GM19025 (cell line): Measurements from ENCODE around the gene TIAM1.

Source experiments
- ATAC-seq: cut with Tn5 transposase; IDR thresholded peaks from one replicate; pipeline ENCODE4 v1.9.1; 2021; ENCODE audit warnings: mild to moderate bottlenecking, low read depth, moderate library complexity; ENCODE audit not compliant: unreplicated experiment

Gene TIAM1

DNA sequence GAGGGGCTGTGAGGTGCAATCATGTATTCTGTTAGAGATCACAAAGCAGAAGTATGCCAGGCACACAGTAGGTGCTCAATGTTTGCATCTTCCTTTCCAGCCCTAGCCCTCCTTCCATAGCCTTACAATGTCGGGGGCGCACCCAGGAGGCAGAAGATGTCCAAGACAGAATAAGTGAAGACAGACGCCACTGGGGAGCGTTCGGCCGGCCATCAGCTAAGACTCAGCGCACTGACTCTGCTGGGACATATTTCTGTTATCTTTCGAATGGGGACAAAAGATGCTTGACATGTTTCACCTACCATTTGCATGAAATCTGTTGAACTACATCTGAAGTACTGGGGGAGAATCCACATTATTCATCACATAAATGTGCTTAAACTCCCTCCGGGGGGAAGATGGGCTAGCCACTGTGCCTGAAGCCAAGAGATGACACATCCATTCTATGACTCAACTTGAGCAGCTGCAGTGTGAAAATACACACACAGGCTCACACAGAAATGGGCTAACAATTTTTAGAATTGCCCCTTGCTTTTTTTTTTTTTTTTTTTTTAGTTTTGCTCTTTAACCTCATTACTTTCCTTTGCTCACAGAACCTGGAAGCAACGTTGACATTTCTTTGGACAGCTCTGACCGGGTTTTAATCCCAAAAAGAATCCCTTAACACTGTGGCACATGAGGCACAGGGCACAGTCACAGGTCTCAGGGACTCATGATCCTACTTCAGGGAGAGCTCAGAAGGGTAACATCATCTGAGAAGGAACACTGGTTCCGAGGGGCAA, 7.9 kb downstream of the TIAM1 start:
- no peak for ATAC-seq

DNA sequence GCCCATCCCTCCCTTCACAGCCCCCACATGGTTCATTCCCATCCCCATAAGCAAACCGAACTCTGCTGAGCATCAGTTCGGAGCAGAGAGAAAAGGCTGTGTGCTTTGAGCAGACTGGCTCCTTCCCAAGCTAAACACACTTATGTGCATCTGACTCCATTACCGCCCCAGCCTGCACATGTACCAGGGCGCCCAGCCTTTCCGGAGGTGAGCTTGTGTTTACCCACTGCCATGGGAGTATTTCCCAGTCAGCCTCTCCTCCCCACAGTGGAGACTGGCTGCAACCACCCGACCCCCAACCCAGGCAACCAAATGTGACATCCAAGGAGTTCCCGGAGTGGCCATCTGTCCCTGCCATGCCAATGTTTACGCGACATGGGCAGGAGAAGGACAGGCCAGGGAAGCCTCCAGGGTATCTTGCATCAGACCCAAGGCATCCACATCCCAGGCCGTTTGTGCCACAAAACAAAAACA, 9.4 kb downstream of the TIAM1 start:
- ATAC-seq, result no peak

DNA sequence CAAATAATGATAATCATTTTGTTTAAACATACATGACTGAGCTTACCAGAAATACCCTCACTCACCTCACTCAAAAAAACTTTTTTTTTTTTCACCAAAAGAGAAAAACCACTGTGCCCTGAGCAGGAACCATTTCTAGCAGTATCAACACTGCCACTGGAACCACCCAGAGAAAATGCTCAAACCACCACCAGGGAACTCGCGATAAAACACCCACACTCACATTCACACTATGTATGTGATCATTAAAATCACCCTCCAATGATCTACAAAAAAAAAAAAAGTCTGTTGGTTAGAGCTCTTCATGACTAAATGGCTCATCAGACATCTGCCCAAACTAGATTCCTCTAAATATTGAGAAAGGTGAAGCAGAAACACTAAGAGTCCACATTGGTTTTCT, 11.5 kb downstream of the TIAM1 start:
- no peak for ATAC-seq

DNA sequence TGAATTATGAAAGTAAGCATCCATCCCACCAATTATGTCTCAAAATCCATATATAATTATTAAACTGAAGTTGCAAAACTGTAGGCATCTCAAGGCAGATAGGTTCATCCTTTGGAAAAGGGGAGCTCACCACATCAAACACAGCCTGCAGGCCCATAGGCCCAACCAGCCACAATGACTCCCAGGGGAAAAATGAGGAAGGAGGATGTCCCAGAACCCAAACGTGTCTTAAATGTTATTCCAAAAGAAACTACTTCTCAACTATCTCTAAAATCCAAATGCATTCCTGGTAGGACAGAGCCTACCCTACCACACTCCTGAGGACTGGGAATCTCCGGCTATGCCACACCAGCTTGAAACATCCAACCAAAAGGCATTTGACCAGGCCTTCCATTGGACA, 12.8 kb downstream of the TIAM1 start:
- no peak for ATAC-seq

DNA sequence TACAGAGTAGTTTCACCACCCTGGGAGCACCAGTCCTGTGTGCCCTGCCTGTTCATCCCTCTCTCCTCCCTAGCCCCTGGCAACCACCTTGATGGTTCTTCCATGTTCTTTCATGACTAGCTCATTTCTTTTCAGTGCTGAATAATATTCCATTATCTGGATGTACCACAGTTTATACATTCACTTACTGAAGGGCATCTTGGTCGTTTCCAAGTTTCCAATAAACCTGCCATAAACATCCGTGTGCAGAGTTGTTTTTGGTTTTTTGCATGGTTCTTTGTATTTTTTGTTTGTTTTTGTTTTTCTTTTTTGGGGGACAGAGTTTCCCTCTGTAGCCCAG, 13.9 kb downstream of the TIAM1 start:
- ATAC-seq, result no peak

DNA sequence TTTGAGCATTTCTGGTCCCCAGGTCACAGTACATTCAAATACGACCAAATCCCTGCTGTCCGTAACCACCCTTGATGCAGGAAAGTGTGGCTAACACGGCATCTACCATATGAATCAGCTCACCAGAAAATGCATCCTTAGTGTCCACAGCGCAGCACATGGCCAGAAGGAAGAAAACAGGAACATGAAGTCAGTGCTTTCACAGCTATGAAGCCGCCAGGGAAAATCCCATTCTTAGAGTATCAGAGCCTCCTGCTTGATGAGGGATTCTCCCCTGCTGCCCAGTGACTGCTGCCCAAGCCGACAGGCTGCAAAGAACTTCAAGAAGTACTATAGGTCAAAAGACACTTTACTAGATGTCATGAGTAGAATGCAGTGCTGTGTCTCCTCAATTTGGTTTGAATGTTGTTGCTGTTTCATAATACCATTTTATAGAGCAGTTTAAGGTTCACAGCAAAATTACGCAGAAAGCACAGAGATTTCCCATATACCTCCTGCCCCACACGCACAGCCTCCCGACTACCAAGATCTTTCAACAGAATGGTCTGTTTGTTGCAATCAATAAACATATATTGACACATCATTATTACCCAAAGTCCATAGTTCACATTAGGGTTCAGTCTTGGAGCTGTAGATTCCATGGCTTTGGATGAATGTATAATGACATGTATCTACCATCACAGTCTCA, 14.5 kb downstream of the TIAM1 start:
- no peak for ATAC-seq

DNA sequence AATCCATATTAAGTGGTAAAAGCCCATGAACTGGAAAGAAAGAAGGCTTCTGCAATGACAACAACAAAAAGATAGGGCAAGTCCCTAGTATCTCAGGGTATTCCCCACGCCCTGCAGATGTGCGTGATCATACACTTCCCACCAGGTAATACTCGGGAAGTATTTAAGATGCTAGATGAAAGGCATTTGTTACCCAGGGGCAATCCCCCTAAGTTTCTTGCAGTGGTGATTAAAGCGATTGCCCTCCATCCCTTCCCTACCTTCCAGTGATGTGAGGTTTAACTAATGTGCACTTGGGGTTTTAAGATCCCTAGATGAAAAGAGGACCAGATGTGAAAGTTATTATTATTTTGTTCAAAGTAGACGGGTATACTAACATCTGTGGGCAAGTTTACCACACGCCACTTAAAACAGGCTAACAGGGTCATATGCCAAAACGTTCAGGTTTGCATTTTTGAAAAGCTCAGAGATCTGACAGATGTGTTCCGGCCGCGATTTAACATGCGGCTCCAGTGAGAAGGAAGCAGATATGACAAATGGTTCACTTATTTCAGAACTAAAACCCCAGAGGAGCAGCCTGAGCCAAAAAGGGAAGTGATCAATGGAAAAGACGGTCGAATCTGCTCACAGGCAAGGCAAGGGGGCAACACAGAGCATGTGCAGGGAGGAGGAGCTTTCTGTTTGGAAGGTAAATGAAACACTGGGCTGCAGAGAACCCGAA, 17.4 kb downstream of the TIAM1 start:
- ATAC-seq, result peak; percentile 93

DNA sequence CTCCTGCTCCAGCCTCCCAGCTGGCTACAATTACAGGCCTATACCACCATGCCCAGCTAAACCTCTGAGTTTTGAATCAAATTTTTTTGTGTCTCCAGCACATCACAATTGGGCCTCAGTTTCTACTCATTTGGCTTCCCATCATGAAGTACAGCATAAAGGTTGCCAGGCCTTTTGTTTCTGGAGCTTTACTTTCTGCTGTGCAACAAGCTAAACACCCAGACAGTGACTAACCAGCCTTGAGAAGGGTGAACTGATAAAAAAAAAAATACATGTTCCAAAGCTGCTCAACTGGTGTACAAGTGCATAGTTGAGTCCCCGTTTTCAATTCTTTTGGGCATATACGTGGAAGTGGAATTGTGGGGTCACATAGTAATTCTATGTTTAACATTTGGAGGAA, 25.1 kb downstream of the TIAM1 start:
- no peak for ATAC-seq

DNA sequence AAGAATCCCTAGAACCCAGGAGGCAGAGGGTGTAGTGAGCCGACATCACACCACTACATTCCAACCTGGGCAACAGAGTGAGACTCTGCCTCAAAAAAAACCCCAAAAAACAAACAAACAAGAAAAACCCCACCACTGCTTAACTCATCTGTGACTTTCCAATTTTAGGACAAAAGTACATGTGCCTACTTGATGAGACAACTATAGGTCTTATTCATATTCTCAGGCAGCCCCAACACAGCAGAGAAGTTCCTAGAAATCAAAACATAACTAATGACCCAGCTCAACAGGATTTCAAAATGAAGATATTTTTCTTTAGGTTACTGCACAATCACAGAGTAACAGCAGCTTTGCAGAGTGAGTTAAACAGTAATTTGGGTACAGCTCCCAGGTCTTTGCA, 26.4 kb downstream of the TIAM1 start:
- no peak for ATAC-seq

DNA sequence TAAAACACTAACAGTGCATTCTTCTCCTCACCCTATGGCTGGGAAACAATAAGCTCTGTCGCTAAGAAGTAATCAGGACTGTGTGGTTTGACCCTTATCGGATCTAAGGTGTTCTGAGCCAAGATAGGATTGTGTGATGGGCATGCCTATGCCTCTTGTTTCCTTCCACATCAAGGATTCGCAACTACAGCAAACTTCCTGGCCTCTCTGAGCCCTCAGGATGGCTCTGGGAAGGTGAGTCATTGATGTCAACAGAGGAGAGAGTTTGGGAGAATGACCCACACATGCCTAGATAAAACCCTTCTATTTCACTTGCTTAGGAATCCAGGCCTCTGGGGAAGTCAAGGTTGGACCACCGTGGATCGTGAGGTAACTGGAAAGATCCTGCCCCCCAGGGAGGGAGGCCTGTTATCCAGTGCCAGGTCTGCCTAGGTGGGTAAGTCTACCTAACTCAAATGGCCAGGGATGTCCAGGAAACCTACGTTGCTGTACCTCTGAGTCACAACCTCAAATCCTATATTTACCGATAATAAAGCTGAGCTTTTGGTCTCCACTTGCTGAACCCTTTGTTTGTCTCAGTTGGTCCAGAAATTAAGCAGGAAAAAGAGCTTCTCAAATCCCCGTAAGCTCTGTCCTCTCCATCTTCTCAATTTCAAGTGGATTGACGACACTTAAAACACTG, 27.4 kb downstream of the TIAM1 start:
- ATAC-seq, result no peak

DNA sequence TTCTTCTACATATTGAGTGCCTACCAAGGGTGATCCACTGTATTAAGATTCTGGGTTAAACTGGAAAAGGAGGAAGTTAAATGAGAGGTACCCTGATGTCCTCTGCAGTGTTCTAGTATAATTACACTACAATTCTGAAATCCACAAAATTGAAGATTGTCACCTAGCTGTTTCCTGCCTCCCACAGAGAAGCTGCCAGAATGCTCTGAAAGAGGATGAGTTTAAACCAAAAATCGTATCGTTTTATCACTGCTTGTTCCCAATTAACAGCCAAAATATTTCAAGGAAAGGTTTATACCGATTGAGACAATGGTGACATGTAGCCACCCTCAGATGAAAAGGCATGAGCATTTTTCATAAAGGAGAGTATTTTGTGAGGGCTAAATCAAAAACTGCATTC, 28.0 kb downstream of the TIAM1 start:
- ATAC-seq, result no peak

DNA sequence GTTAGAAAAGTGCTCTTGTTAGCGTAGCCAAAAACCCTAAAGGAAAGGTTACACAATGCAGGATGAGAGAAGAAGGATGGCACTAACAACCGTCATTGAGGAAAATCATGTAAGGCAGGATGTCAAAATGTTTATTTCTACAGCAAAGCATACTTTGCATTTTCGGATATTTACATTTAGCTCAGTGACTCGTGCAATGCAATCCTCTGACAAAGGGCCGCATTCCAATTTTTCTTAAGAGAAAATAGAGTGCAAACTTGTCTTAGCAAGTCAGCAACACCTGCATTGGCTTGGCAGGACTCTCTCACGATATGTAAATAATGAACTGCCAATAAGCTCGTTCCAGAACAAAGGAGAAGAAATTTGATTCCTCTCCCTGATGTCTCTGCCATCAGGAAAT, 33.3 kb downstream of the TIAM1 start:
- ATAC-seq, result no peak

DNA sequence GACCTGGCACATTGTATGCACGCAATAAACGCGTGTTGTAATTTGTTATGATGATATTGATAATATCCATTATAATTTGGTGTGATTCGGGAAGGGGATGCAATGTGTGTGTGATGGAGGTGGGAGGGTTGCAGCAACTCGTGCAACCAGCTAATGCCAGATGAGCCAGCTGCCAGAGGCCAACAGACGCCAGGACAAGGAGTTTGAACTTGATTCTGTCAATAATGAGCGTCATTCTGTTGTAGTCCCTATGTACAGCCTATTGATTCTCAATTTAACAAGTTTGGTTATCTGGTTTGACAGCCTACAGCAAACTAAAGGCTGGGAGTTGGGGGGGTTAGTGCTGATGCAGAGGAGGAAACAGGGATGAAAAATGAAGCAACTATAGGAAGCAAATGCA, 35.5 kb downstream of the TIAM1 start:
- no peak for ATAC-seq

DNA sequence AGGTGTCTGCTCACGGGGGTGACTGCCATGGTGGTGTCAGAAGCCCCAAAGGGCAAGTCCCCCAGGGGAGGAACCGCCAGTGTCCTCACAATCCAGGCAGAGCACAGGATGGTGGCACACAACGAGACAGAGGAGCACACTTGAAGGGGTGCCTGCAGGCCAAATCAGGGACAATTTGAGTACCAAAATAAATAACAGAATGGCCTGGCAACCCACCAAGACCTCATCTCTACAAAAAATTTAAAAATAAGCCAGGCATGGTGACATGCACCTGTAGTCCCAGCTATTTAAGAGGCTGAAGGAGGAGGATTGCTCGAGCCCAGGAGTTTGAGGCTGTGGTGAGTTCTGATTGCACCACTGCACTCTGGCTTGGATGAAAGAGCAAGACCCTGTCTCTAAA, 38.2 kb downstream of the TIAM1 start:
- no peak for ATAC-seq

DNA sequence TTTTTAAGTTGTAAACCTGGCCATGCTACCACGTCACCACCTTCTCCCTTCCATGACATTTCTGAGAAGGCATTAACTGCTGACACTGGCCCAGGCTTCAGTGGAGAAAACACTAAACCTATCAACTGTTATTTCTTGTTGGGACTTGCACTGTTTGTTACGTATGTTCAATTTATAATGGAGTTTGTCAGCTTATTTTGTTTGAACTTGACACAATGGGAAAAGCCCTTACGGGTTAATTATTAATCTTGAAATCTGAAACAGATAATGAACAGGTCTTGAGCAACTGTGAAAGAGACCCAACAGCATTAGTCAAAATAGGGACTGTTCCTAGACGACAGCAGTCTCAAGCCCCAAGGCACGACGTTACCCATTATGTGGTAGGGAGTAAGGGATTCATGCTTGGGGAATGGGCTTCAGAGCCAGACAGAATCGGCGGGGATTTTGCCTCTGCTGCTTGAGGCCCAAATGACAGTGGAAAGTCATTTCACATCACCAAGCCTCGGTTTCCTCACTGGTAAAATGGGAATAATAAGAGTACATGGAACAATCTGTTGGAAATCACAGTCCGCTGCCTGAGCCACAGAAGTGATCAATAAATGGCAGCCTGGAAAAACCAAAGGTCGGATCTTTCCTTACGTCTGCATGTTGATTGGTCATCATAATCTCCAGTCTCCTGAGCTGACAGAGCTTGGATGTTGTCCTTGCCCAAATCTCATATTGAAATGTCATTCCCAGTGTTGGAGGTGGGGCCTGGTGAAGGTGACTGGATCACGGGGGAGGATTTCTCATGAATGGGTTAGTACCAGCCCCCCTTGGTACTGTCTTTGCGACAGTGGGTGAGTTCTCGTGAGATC, 44.5 kb downstream of the TIAM1 start:
- ATAC-seq, result peak; percentile 81

DNA sequence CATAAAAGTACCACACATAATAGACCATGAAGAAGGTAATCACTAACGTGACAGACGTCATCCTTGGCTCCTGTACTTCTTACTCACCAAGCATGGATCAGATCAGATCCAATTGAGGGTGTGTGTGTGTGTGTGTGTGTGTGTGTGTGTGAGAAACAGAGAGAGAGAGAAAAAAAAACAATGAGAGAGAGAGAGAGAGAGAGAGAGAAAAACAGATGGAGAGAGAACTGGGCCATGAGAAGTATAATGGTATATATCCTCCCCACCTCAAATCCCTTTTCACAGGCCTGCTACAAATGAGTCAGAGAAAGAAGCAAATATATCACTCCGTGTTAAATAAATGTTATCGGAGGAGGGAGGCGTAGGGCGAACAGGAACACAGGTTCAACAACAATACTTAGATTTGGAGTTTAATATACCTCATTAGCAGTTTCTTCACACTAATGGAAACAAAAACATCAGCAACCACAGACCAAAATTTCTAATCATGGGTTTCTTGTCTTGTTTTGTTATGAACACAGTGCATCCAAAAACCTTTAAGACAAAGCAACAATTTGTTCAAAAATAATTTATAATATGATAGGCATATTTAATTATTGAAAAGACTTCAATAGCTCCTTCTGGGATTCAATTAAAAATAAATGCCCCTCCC, 45.3 kb downstream of the TIAM1 start:
- peak; percentile 19 for ATAC-seq

DNA sequence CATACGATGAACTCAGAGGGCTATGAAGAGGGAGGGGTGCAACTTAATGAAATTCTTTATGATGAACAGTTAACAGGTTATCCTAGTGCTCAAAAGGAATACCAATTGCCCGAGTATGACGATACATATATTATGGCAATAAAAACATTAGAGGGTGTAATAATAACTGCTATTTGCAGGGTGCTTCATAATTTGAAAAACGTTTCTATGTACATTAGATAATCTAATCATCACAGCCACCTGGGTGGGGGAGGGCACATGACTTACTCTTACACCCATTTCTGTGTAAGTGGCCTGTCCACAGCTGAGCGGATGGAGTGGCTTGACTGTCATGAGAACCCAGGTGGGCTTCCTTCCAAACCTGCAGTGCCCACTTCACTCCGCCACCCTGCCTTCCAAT, 46.3 kb downstream of the TIAM1 start:
- ATAC-seq, result no peak

DNA sequence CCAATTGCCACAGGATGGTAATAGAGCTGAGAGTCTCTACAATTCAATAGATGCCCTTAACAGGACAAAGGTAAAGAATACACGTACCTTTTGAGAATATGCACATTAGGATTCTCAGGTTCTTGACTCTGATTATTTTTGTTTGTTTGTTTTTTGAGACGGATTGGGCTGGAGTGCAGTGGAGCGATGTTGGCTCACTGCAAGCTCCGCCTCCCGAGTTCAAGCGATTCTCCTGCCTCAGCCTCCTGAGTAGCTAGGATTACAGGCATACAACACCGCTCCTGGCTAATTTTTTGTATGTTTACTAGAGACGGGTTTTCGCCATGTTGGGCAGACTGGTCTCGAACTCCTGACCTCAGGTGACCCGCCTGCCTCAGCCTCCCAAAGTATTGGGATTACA, 48.4 kb downstream of the TIAM1 start:
- no peak for ATAC-seq

DNA sequence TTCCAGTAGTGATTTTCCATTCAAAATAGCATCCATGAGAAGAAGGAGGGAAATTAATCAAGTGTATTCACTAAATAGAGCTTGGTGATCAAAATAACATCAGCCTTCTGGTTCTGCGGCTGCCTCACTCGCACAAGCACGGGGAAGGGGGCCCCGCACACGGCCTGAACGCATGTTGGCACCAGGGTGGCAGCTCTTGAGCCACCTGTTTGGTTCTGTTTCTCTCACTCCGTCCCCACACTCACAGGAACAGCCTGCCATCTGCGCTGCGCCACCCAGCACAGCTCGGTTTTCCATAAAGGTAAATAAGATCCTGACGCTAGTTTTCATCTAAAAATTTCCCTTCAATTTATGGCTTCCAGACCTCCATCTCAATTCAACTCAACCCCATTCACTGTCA, 49.4 kb downstream of the TIAM1 start:
- ATAC-seq, result no peak

DNA sequence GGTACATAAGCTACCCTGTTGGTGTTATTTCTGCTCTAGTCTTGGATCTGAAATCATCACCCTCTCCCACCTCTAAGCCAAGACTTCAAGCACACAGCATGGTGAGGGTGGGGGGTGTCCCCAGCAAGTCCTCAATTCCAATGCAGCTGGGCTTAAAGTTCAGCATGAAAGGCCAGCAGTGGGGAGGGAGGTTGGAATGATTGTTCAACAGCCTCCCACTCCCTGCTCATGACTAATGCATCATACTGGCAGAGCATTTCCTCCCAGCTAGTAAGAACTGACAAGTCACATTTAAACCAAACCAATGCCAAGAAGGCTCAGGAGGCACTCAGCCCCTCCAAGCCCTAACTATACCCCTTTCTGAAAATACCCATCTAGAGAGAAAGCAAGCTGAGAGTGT, 50.1 kb downstream of the TIAM1 start:
- ATAC-seq, result no peak
